ENCODE results near the gene TMEM244.
"Not testable (repeated sequence)": the region's sequence is repeated elsewhere in the genome, so short reads cannot be mapped to it uniquely, and the experiment has no call there.

The TMEM244 gene

DNA sequence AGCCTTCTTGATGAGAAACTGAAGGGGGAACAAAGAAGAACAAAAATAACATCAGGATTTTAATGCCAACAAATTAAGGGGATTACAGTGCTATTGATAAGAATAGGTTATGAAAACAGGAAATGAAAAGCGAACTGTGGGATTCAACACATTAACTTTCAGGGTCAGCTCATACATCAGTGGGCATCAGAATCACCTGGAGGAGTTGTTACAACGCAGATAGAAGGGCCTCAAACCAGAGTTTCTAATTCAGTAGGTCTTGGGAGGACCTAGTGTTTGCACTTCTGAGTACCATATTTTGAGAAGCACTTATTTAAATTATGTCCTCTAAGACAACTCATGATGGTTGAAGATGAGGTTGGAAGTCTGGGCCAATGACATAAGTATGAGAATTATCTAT, 5.6 kb upstream of the TMEM244 start:
- no peak for DNase-seq (ENCODE audit: low spot score)

DNA sequence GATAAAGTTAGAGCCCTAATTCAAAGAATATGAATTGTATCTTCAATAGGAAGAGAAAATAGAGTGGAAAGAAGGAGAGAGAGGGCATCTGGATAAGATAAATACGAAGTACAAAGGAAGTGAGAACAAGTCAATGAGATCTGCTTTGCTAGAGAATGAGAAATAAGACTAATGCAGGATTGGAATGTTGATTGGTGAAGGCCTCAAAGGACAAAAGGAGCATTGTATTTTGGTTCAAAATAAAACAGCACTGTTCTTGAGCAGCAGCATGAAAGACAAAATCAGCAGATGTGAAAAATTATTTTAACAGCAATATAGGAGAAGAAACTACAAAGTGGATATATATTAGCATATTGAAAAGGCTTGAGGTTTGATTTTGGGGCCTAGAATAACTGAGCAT, 5.1 kb upstream of the TMEM244 start:
- no peak for DNase-seq (ENCODE audit: low spot score)

DNA sequence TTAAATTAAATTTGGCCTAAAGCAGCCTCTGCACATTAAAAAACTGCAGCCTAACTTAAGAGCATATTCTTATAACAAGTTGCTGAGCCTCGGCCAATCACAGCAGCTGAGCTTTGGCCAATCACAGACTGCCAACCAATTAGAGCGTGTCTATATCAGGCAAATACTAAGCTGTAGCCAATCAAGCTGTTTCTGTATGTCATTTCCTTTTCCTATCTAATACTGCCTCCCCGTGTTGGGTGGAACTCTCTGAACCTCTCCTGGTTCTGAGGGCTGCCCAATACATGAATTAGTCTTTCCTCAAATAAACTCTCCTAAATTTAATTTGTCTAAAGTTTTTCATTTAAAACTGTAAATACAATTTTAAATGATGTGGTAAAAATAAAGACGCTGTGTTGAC, 3.9 kb upstream of the TMEM244 start:
- no peak for DNase-seq (ENCODE audit: low spot score)

DNA sequence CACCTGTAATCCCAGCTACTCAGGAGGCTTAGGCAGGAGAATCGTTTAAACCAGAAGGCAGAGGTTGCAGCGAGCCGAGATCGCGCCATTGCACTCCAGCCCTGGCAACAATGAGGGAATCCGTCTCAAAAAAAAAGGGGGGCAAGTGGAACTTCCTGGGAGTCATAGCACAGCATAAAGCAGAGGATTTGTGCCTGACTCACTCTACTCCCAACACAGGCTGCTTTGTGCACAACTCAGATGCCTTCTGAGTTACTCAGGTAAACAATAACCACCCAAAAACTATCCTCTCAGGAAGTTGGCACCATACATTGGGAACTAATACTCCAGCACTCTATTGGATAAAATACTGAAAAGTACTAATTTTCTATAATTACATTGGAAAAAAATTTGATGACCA, 2.5 kb upstream of the TMEM244 start:
- DNase-seq (ENCODE audit: low spot score): no peak

DNA sequence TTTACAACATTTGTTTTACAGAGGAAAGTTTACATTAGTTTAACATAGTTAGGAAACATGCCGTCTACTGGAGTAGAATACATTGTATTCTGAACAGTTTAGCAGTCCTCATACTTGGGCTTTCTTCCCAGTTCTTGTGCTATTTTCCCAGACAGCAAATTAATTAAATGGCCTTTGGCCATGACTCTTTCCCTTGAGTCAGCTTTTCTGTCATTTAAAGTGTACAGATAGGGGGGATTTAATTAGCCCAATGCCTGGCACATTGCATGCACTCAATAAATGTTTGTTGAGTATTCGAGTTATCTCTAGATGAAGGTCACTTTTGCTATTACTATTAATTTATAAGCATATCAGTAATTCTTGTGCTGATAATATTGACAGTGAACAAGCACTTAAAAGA, 1.6 kb downstream of the TMEM244 start:
- no peak for DNase-seq (ENCODE audit: low spot score)

DNA sequence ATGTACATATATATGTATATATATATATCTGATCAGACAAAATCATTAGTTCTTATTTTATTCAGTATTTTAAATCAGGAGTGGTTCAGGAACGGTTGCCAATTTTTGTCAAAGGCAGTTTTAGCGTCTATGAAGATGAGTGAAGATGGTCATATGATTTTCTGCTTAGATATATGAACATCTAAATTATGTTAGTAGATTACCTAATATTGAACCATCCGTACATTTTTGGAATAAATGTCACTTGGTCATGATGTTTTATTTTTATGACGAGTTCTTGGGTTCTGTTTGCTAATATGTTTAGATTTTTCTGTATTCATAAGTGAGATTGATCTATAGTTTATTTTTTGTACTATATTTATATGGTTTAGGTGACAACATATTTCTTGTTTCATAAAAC, 3.3 kb downstream of the TMEM244 start:
- no peak for DNase-seq (ENCODE audit: low spot score)

DNA sequence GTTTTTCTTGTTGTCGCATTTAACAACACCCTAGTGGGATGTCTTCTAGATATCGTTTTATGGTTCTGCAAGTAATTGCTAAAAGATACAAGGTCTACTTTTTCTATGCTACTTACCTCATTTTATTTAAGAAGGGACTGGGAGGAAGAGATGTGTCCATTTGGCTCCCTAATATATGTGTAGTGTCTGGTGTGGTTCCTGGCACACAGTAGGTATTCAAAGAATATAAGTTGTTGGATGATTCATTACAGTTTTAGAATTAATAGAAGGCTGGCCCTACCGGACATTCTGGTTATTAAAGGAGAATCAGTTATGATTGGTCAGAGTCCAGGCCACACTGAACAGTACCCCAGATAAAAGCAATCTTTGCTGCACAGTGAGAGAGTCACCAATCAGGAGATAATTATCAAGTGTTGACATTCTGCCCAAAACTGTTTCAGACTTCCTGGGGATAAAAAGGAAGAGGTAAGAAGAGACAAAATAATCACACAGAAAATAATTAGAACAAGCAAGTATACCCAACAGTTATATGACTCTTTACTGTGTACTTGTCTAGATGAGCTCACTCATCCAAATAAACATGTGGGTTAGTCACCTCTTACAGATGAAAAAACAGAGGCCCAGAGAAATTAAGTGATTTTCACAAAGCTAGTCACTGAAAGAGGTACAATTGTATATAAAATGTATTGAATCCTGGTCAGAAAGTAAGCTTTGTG, 7.0 kb downstream of the TMEM244 start:
- no peak for DNase-seq (ENCODE audit: low spot score)

DNA sequence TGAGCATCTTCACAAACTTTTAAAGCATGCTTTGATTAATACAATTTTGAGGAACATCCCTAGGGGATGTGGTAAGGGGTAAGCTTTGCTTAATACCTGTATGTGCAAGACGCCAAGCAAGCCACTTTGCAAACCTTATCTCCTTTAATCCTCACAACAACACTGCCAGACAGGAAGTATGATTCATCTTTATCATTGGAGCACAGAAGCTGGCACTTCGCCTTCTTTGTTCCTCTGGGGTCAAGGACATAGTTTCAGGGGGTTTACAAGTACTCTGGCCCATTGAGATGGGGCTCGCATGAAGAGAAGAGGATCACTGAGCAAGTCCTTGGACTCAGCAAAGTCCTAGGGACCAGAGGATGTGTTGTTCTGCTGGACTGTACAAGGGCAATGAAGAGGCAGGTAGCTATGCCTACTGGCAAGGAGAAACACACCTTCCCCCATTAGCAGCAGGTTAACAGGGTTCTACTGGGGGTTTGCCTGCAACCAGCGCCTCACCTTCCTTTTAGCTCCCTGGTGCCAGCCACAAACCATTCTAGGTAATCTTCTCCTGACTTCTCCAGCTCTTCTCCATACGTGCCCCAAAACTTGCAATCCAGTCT, 8.8 kb downstream of the TMEM244 start:
- DNase-seq (ENCODE audit: low spot score): no peak

DNA sequence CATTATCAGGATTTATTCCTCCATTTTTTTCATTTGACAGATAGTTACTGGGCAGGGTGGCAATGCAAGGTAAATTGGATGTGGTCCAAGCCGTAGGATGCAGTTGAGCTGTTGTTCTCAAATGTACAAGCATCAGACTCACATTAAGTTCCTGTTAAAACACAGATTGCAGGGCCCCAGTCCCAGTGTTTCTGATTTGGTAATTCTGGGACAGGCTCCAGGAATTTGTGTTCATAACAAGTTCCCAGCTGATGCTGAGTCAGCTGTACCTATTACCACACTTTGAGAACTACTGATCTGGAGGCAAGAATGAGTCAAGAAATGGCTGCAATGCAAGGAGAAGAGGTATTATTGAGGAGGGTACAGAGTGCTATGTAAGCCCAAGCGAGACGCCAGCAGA, 11.7 kb downstream of the TMEM244 start:
- DNase-seq (ENCODE audit: low spot score): no peak

DNA sequence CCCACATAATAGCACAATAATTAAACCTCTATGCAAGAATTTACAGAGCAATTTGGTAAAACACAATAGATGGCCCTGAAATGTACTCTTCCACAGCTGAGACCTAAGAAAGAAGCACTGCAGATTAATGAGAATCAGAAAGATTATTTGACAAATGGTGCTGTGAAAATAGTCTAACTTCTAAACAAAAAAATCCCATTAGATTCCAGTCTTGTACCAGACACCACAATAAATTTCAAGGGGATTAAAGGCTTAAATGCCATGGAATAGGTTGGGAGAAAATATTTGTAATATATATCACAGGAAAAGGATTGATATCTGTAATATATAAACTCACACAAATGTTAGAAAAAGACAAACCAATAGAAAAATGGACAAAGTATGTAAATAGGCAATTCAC, 14.4 kb downstream of the TMEM244 start:
- no peak for DNase-seq (ENCODE audit: low spot score)

DNA sequence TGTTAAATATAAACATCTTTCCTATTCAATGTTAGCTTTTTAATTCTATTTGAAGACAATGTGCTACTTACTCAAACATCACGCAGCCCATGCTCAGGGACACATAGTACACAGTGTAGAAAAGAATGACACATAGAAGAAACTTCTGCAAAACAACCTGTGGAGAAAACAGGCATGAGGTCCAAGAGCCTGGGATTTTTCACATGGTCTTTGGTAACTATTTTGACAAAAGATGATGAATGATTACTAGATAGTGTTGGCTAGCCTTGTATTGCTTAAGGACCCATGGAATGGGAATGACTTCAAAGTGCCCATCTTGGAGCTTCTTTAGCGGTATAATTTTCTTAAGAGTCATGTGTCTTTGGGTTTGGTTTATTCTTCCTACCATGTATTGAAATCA, 15.4 kb downstream of the TMEM244 start:
- DNase-seq (ENCODE audit: low spot score): no peak

DNA sequence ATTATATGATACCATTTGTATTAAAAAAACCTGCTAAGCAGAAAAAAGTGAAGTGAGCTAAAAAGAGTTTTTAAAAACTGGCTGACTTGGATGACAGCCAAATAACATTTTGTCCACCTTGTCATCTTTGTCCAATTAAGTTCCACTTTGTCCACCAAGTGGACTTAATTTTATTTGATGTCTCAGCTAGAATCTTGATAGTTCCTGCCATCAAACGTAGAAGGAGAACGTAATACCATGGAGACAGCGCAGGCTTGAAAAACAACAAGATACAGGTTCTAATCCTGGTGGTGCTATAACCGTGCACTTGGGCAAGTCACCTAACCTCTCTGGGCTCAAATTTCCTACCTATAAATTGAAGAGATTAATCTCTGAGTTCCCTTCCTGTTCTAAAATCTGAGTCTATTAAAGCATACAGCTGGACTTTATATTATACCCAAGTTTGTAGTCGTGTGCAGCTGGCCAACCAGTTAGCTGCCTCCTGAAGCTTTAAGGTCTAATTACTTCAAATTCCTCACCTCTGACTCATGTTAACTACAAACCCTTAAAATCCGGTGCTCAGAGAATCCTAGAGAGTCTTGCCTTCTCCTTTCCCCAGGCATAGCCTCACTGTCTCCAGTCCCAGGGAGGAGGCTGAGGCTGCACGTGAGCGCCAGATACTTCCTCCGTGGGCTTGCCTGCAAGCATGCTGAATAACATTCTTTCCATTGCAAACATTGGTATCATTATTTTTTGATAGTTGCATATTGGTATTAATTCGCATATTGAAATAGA, 16.8 kb downstream of the TMEM244 start:
- no peak for DNase-seq (ENCODE audit: low spot score)

DNA sequence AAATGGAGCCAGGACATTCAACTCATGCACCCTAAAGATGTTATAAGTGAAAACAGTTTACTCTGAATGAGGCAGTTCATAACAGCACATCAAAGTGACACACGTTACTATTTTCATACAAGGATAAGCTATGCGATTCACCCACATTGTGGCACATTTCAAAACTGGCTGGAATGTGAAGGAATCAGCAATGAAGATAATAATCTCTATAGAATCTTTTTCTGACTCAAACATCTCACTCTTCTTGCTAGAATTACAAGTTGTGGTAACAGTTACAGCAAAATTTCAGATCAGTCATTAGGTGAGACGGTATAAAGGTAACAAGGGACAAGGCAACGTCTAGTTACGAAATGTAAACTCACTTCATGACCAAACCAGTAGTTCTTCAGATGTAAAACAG, 17.5 kb downstream of the TMEM244 start:
- no peak for DNase-seq (ENCODE audit: low spot score)

DNA sequence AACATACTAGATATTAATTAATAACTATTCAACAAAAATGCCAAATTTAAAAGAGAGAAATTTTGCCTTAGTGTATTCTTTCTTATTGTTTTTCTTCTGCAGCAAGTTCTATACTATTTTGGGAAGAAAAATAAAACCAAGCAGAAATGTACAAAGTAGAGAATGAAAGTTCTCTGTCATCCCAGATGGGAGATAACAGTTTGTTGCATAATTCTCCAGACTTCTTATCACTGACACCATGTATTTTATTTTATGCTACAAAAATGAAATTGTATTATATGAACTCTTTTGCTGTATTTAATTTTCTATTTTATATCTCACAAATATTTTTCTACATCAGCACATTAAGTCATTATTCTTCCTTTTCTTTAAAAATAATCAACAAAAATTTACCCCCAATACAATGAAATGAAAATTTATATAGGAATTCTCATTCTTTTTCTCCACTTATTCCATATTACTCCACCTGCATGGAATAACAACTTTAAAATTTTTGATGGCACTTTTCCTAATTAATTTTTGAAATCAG, 18.2 kb downstream of the TMEM244 start:
- no peak for DNase-seq (ENCODE audit: low spot score)

DNA sequence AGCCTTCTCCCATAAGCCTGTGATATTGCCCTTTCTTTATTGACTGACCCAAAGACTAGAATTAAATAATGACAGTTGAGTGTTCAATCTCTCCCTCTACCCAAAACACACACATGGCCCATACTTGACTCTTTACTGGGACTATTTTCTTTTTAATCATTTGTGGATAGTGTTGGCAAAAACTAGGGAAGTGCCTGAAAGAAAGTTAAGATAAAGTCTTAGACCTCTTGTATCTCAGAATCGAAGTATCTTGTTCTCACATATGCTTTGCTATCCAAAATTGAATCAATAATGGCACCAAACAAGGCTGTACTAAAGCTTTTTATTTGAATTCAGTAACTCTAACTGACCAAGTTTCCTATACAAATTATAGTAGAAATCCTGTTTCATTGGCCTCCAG, 19.0 kb downstream of the TMEM244 start:
- no peak for DNase-seq (ENCODE audit: low spot score)

DNA sequence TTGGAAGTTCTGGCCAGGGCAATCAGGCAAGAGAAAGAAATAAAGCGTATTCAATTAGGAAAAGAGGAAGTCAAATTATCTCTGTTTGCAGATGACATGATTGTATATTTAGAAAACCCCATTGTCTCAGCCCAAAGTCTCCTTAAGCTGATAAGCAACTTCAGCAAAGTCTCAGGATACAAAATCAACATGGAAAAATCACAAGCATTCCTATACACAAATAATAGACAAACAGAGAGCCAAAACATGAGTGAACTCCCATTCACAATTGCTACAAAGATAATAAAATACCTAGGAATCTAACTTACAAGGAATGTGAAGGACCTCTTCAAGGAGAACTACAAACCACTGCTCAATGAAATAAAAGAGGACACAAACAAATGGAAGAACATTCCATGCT, 21.6 kb downstream of the TMEM244 start:
- DNase-seq (ENCODE audit: low spot score): not testable (repeated sequence)

DNA sequence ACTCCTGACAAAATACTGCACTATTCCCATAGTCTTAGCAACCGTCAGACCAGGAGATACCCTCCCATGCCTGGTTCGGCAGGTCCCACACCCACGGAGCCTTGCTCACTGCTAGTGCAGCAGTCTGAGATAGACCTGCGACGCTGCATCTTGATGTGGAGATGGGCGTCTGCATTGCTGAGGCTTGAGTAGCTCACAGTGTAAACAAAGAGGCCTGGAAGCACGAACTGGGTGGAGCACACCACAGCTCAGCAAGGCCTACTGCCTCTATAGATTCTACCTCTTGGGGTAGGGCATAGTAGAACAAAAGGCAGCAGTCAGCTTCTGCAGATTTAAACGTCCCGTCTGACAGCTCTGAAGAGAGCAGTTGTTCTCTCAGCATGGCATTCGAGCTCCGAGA, 25.4 kb downstream of the TMEM244 start:
- no peak for DNase-seq (ENCODE audit: low spot score)

DNA sequence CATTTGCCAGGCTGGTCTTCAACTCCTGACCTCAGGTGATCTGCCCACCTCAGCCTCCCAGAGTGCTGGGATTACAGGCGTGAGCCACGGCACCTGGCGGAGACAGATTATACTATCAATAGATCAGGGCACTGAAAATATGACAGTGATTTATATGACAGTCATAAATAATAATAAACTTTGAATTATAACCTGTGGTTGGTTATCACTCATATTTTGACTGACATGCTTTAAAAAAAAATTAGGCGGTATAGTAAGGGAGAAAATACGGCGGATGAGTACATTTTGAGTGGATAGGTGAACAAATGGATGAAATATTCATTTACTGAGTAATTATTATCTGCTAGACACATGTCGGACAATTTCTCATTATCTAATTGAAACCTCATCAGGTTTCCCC, 28.8 kb downstream of the TMEM244 start:
- DNase-seq (ENCODE audit: low spot score): no peak

DNA sequence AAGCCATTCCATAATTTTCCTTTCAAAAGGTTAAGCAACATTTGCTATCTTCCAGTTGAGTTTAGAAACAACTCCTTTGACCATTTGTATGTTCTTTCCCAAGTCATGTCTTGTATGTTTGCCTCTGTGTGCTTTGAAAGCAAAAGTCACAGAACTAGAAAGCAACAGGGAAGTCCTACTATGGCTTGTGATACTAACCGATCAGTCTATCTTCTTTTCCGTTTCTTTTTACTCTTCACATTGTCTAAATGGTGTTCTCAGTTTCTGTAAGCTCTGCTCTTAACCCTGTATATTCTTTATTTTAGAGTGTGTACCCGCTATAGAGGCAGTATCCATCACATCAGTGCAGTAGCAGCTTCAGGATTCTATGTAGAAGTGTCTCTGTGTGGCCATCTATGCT, 32.9 kb downstream of the TMEM244 start:
- DNase-seq (ENCODE audit: low spot score): no peak

DNA sequence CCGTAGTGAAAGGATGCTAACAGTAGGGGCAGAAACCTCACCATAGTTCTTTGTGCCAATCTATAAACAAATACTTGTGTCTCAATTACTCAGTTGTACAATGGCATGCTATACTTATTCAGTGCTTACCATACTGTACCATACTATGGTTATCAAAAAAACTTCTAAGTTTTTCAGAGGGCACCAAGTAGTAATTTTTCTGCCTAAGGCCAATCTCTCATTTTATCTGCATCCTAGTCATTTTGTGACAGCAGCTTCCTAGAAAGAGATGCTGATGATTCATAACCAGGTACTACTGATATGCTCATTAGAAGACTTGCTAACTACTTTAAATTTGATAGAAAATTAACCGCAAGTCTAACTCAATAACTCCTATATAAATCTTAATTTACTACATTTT, 42.9 kb downstream of the TMEM244 start:
- no peak for DNase-seq (ENCODE audit: low spot score)

DNA sequence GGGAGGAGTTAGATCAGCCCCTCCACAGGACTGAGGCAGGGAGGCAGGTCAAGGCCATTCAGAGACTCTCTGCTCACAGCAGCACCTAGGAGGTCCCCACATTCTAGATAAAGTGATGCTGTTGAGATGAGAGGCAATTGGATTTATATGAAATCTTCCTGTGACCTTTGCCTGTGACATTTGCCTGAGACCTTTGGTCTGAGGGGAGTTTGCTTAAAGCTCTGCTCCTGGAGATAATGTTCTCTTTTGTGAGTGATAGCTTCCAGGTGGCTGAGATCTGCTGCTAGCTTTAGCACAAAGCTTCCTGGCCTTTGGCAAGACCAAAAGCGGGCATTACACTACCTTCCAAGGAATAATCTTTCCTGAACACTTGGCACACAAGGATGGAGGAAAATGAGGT, 43.3 kb downstream of the TMEM244 start:
- DNase-seq (ENCODE audit: low spot score): no peak

DNA sequence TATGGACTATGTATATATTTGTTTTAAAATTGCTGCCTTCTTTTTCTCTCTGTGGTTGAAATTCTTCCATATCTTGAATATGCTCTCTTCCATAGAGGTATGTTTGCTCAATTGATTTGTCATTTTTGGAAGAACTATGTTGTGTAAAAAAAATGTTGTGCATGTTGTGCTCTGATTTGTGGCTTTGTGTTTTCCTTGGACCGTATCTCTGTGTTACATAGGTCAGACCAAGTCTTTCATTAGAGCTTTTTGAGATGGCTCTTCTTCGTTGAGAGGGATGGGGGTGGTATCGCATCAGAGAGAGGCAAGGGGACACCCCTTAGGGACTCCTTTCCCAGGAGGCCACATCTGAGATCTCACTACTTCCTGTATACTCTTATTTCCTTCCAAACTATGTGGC, 43.8 kb downstream of the TMEM244 start:
- DNase-seq (ENCODE audit: low spot score): no peak

DNA sequence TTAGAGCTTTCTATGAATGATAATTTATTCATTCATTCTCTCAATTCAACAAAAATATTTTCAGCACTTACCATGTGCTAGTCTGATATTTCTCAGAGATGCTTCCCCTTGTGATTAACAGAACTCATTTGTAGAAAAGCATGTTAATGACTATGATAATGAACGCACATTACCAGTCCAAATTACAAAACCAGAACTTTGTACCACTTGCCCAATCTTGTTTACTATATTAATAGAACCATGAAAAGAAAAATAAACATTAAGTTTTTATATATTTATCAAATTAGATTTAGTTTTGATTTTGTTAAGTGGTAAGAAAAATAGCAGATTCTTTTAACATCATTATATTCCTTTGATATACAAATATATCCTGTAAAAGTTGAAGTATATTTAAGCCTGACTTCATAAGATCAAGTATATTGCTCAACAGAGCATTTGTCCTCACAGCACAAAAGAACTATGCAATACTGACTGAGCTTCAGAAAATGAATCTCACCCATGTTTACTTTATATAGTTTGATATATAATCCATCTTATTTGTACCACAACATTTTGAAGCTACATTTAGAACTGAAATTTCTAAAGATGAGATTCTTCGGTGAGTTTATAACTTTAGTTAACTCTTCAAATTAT, 48.9 kb downstream of the TMEM244 start:
- no peak for DNase-seq (ENCODE audit: low spot score)

Data from germinal center (tissue), 1 donor.